Measurements from ENCODE around the gene WDR4. TPM values are rescaled to one million over a fixed set of nuclear protein-coding genes. Genes with fewer than 3 reads are reported as not detected.

Gene WDR4
- total and polyA plus RNA-seq, 9 of the 15 experiments (the other 6 are each of a cell fraction or from before 2014, with no cell fraction given), result 5.4 to 95.4 (median 32.1) TPM

DNA sequence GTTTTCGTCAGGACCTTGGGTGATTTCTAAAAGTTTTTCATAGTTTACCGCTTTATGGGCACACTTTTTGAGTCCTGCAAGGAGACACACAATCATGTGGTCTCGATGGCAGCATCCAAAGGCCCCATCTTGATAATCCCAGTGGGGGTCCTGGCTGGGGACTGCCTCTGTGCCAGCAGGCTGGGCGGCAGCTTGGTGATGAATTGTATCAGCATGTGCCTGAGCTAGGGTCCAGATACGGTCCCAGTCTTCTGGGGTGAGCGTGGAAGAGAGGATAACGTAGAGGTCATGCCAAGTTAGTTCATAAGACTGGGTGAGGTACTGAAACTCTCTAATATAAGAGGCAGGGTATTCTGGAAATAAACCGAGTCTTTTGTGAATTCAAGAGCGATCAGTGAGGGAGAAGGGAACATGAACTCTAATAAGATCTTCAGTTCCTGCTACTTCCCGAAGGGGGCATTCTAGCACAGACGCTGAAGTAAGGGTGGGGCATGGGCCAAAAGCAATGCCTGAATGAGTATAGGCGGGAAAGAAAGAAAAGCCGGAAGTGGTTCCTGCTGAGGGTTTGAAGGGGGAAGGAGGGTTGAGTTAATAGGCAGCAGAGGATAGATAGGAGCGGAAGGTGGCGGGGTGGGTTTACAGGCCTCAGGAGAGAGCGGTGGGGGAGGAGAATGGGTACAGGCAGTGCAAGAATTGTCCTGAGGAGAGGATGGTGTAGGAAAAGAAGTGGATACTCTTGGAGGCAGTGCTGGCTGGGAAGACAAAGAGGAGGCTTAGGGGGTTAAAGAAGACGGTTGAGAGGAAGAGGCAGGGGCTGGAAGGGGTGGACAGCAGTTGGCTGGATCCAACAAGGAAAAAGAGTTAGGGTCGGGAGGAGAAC lies 44.5 kb upstream of the WDR4 start (continued):
- TF ChIP-seq TAF15 (IDR thresholded peaks at IDR 0.05; ENCODE audit: low read depth, low read length) (no peak), POLR2AphosphoS5 (IDR thresholded peaks at IDR 0.05; ENCODE audit: control insufficient read depth, insufficient read depth, low read depth, low read length) (peak; percentile 79), ZNF253 (CRISPR knock-in tag; conservative IDR thresholded peaks at IDR 0.05) (0 out of 2 replicates have a peak, but pooled peaks have one; percentile 16), ZBTB7A (IDR thresholded peaks at IDR 0.05; ENCODE audit: borderline replicate concordance, control insufficient read depth, low read depth, low read length) (peak; percentile 87), NFRKB (IDR thresholded peaks at IDR 0.05; ENCODE audit: low read depth) (peak; percentile 97), ETV5 (CRISPR knock-in tag; IDR thresholded peaks at IDR 0.05; ENCODE audit: low read depth) (peak; percentile 94), HLTF (IDR thresholded peaks at IDR 0.05) (peak; percentile 98), PRMT5 (CRISPR knock-in tag; IDR thresholded peaks at IDR 0.05) (no peak)
- TF ChIP-seq, protein P1, sequence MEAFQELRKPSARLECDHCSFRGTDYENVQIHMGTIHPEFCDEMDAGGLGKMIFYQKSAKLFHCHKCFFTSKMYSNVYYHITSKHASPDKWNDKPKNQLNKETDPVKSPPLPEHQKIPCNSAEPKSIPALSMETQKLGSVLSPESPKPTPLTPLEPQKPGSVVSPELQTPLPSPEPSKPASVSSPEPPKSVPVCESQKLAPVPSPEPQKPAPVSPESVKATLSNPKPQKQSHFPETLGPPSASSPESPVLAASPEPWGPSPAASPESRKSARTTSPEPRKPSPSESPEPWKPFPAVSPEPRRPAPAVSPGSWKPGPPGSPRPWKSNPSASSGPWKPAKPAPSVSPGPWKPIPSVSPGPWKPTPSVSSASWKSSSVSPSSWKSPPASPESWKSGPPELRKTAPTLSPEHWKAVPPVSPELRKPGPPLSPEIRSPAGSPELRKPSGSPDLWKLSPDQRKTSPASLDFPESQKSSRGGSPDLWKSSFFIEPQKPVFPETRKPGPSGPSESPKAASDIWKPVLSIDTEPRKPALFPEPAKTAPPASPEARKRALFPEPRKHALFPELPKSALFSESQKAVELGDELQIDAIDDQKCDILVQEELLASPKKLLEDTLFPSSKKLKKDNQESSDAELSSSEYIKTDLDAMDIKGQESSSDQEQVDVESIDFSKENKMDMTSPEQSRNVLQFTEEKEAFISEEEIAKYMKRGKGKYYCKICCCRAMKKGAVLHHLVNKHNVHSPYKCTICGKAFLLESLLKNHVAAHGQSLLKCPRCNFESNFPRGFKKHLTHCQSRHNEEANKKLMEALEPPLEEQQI (IDR thresholded peaks at IDR 0.05), result peak; percentile 82
- TF ChIP-seq, protein P2, sequence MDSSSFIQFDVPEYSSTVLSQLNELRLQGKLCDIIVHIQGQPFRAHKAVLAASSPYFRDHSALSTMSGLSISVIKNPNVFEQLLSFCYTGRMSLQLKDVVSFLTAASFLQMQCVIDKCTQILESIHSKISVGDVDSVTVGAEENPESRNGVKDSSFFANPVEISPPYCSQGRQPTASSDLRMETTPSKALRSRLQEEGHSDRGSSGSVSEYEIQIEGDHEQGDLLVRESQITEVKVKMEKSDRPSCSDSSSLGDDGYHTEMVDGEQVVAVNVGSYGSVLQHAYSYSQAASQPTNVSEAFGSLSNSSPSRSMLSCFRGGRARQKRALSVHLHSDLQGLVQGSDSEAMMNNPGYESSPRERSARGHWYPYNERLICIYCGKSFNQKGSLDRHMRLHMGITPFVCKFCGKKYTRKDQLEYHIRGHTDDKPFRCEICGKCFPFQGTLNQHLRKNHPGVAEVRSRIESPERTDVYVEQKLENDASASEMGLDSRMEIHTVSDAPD (CRISPR knock-in tag; IDR thresholded peaks at IDR 0.05), result no peak
- TF ChIP-seq, protein P3, sequence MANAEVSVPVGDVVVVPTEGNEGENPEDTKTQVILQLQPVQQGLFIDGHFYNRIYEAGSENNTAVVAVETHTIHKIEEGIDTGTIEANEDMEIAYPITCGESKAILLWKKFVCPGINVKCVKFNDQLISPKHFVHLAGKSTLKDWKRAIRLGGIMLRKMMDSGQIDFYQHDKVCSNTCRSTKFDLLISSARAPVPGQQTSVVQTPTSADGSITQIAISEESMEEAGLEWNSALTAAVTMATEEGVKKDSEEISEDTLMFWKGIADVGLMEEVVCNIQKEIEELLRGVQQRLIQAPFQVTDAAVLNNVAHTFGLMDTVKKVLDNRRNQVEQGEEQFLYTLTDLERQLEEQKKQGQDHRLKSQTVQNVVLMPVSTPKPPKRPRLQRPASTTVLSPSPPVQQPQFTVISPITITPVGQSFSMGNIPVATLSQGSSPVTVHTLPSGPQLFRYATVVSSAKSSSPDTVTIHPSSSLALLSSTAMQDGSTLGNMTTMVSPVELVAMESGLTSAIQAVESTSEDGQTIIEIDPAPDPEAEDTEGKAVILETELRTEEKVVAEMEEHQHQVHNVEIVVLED (CRISPR knock-in tag; IDR thresholded peaks at IDR 0.05), result no peak
